PC-9 (cell line): Measurements from ENCODE around the gene CCDC88C.

Experiments used
- EZH2 ChIP-seq: fragments of 200-600 bp; sonication (generic); IDR thresholded peaks from 2 replicates; pipeline ENCODE4 v1.8.0; 2017; ENCODE audit warnings: antibody characterized with exemption, low read depth
- TF ChIP-seq, protein P1 (sequence below): fragments of 200-600 bp; sonication (generic); conservative IDR thresholded peaks from 2 replicates; pipeline ENCODE4 v1.6.1; 2017; ENCODE audit warnings: mixed run types, antibody characterized with exemption, mild to moderate bottlenecking, moderate library complexity

DNA sequence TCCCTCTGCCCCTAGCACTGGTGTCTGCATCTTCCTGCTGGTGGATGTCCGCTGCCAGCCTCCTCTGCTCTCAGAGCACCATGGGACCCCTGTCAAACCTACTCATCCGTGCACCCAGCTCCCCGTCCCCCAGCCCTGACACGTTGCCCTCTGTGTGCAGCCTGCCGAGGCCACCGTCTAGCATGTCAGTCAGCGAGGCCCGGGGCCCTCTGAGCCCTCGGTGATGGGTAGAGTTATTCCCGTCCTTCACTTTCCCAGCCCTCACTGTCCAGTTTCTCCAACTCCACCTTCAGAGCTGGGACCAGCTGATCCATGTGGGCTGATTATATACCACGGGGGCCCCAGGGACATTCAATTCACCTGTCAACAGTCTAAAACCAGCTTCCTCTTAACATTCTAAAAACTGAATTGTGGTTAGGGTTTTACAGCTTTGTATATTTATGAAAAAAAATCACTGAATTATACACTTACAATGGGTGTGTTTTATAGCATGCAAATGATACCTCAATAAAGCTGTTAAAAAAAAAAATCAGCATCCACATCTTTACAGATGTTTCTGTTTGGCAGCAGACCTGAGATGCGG lies 61.3 kb downstream of the CCDC88C start:
- TF ChIP-seq, protein P1, sequence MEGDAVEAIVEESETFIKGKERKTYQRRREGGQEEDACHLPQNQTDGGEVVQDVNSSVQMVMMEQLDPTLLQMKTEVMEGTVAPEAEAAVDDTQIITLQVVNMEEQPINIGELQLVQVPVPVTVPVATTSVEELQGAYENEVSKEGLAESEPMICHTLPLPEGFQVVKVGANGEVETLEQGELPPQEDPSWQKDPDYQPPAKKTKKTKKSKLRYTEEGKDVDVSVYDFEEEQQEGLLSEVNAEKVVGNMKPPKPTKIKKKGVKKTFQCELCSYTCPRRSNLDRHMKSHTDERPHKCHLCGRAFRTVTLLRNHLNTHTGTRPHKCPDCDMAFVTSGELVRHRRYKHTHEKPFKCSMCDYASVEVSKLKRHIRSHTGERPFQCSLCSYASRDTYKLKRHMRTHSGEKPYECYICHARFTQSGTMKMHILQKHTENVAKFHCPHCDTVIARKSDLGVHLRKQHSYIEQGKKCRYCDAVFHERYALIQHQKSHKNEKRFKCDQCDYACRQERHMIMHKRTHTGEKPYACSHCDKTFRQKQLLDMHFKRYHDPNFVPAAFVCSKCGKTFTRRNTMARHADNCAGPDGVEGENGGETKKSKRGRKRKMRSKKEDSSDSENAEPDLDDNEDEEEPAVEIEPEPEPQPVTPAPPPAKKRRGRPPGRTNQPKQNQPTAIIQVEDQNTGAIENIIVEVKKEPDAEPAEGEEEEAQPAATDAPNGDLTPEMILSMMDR = no peak
- no peak for TF ChIP-seq EZH2
